OCI-LY1 (cell line): Measurements from ENCODE around the gene RASSF4.

Experiments used
- EZH2 ChIP-seq: fragments of 200-600 bp; sonication (generic), shearing (Covaris generic); IDR thresholded peaks from 2 replicates; pipeline ENCODE4 v1.8.0; 2017; ENCODE audit warnings: borderline replicate concordance, mixed run types, mild to moderate bottlenecking, antibody characterized with exemption, low read length, moderate library complexity, mixed read lengths
- TF ChIP-seq, protein P1 (sequence below): fragments of 200-600 bp; sonication (generic), shearing (Covaris generic); IDR thresholded peaks from 2 replicates; pipeline ENCODE4 v1.5.1; 2017; ENCODE audit warnings: mild to moderate bottlenecking, antibody characterized with exemption, low read length, moderate library complexity, mixed read lengths

DNA sequence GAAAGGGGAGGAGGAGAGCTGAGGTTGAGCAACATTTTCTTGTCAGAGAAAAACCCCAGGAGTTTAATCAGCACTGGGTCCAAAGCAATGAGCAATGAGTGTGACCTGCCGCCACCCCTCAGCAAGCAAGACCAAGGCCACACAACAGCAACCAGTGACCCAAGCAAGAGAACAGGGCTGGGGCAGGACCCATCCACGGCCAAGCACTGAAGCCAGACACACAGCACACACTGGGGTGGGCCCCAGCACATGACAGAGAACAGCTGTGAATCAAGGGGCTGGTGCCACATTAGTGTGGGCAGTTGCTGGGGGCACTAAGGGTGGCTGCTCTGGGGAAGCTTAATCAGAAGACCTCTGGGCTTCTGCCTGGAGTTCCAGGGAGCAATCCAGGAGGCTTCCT, 32.2 kb upstream of the RASSF4 start:
- TF ChIP-seq, protein P1, sequence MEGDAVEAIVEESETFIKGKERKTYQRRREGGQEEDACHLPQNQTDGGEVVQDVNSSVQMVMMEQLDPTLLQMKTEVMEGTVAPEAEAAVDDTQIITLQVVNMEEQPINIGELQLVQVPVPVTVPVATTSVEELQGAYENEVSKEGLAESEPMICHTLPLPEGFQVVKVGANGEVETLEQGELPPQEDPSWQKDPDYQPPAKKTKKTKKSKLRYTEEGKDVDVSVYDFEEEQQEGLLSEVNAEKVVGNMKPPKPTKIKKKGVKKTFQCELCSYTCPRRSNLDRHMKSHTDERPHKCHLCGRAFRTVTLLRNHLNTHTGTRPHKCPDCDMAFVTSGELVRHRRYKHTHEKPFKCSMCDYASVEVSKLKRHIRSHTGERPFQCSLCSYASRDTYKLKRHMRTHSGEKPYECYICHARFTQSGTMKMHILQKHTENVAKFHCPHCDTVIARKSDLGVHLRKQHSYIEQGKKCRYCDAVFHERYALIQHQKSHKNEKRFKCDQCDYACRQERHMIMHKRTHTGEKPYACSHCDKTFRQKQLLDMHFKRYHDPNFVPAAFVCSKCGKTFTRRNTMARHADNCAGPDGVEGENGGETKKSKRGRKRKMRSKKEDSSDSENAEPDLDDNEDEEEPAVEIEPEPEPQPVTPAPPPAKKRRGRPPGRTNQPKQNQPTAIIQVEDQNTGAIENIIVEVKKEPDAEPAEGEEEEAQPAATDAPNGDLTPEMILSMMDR, result no peak
- no peak for TF ChIP-seq EZH2
